Measurements from ENCODE around the gene BBLN.

- TF ChIP-seq, protein P1, sequence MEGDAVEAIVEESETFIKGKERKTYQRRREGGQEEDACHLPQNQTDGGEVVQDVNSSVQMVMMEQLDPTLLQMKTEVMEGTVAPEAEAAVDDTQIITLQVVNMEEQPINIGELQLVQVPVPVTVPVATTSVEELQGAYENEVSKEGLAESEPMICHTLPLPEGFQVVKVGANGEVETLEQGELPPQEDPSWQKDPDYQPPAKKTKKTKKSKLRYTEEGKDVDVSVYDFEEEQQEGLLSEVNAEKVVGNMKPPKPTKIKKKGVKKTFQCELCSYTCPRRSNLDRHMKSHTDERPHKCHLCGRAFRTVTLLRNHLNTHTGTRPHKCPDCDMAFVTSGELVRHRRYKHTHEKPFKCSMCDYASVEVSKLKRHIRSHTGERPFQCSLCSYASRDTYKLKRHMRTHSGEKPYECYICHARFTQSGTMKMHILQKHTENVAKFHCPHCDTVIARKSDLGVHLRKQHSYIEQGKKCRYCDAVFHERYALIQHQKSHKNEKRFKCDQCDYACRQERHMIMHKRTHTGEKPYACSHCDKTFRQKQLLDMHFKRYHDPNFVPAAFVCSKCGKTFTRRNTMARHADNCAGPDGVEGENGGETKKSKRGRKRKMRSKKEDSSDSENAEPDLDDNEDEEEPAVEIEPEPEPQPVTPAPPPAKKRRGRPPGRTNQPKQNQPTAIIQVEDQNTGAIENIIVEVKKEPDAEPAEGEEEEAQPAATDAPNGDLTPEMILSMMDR (conservative IDR thresholded peaks at IDR 0.05 in 1 of 2, IDR thresholded peaks at IDR 0.05 in 1 of 2; ENCODE audit: extremely low read depth in 1 of 2, insufficient read depth in 1 of 2, low read depth in 1 of 2, low read length in 2 of 2), result peak; percentile 4 to 24
- TF ChIP-seq EZH2 (IDR thresholded peaks at IDR 0.05; ENCODE audit: borderline replicate concordance, low read length), result no peak
Measured at GRCh38 chr9:128192601-128193371, 32.7 kb downstream of the BBLN start.
